ENCODE results near the gene CLCN5. TPM values are rescaled to one million over a fixed set of nuclear protein-coding genes. Genes with fewer than 3 reads are reported as not detected.

Gene CLCN5
- total RNA-seq, 1 donor from 2014 or later: 4.9 TPM

DNA sequence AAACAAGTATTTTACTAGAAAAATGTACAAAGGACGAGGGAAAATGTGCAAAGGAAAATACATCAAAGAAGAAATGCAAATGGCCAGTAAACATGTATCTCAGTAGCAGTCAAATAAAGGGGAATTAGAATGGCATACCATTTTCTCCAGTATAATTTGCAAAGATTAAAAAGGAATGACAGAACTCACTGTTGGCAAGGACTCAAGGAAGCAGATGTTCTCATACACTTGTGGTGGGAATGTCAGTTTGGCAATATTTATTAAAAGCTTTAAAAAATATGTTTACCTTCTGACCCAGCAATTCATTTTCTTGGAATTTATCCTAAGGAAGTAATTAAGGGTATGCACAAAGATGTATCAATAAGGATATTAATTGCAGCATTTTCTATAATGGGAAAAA is 7.6 kb downstream of the CLCN5 start:
- TF ChIP-seq, protein P1, sequence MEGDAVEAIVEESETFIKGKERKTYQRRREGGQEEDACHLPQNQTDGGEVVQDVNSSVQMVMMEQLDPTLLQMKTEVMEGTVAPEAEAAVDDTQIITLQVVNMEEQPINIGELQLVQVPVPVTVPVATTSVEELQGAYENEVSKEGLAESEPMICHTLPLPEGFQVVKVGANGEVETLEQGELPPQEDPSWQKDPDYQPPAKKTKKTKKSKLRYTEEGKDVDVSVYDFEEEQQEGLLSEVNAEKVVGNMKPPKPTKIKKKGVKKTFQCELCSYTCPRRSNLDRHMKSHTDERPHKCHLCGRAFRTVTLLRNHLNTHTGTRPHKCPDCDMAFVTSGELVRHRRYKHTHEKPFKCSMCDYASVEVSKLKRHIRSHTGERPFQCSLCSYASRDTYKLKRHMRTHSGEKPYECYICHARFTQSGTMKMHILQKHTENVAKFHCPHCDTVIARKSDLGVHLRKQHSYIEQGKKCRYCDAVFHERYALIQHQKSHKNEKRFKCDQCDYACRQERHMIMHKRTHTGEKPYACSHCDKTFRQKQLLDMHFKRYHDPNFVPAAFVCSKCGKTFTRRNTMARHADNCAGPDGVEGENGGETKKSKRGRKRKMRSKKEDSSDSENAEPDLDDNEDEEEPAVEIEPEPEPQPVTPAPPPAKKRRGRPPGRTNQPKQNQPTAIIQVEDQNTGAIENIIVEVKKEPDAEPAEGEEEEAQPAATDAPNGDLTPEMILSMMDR (IDR thresholded peaks at IDR 0.05): no peak
- TF ChIP-seq POLR2A (IDR thresholded peaks at IDR 0.05) (no peak), POLR2AphosphoS5 (IDR thresholded peaks at IDR 0.05; ENCODE audit: insufficient read depth in 1 of 2, low read depth in 1 of 2) (no peak)
- Histone ChIP-seq H3K36me3 (no peaks in the 10 kb centered on the region), H3K4me1 (no peaks in the 10 kb centered on the region), H3K27me3 (no peaks in the 10 kb centered on the region), H3K9me3 (no peaks in the 10 kb centered on the region), H3K27ac (no peak overlapping the region), H3K4me3 (no peak overlapping the region)
- DNase-seq (ENCODE audit: extremely low spot score in 2 of 2): no peak
- intact Hi-C loops (cut with DNase I): no loop called here

DNA sequence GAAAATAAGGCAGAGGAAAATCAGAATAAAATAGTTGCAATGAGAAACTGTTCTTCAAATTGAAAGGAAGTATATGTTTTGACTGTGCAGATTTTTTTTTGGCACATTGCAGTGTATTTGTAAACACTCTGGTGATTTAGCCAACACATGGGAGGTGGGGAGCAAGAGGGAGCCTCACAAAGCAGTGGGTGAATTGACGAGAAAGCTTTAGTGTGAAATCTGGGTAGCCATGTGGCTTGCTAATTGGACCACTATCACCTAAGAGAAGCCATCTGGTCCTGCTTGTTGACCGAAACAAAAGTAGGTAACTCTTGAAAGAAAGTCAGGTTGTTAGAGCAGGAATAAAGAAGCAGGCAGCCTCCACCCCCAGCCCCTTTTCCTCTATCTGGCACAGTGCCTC is 10.4 kb downstream of the CLCN5 start:
- no peaks in the 10 kb centered on the region for H3K9me3 ChIP-seq
- H3K36me3 ChIP-seq: no peaks in the 10 kb centered on the region
- intact Hi-C loops (cut with DNase I): no loop called here
- H3K4me1 ChIP-seq: no peaks in the 10 kb centered on the region
- no peak overlapping the region for H3K4me3 ChIP-seq
- no peak overlapping the region for H3K27ac ChIP-seq
- DNase-seq (ENCODE audit: extremely low spot score in 2 of 2): no peak
- TF ChIP-seq, protein P1 (IDR thresholded peaks at IDR 0.05): no peak
- TF ChIP-seq POLR2AphosphoS5 (IDR thresholded peaks at IDR 0.05; ENCODE audit: insufficient read depth in 1 of 2, low read depth in 1 of 2): no peak
- no peak for TF ChIP-seq POLR2A (IDR thresholded peaks at IDR 0.05)
- H3K27me3 ChIP-seq: no peaks in the 10 kb centered on the region

DNA sequence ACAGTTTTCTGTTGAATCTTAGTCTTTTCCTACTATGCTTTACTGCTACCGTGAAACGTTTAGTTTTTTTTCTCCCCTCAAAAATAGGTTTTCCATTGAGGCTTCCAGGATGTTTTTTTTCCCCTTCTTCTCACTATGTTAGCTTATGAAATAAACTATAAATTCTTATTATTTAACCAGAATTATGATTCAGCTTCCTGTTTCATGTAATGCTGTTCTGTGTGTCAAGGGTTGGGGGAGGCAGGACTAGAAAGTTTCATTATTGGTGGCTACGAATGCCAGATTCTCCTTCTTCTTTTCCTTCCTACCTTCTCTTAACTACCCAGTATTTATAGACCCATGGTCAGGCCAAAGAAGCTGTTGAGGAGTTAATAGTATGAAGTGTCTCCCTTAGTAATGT is 11.8 kb downstream of the CLCN5 start:
- DNase-seq (ENCODE audit: extremely low spot score in 2 of 2): no peak
- intact Hi-C loops (cut with DNase I): no loop called here
- TF ChIP-seq, protein P1 (IDR thresholded peaks at IDR 0.05): no peak
- TF ChIP-seq POLR2A (IDR thresholded peaks at IDR 0.05) (no peak), POLR2AphosphoS5 (IDR thresholded peaks at IDR 0.05; ENCODE audit: insufficient read depth in 1 of 2, low read depth in 1 of 2) (no peak)
- Histone ChIP-seq H3K9me3 (no peaks in the 10 kb centered on the region), H3K36me3 (no peaks in the 10 kb centered on the region), H3K4me1 (no peaks in the 10 kb centered on the region), H3K27me3 (no peaks in the 10 kb centered on the region), H3K4me3 (no peak overlapping the region), H3K27ac (no peak overlapping the region)

DNA sequence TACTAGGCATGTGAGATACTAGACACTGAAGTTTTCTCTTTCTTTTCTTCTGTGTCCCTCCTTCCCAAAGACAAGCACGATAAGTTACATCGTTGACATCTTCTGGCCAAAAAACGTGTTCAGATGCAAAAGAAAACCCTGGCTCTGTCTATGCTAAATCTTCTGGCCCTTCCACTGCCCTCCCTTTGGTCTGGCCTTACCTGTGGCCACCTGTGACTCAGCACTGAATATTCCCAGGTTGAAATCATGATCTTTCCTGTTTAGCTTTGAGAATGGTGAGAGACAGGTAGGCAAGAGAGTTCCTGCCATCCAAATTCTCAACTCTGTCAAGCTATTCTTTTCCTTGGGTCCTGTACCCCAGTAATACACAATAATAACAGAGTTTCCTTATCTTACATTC is 12.3 kb downstream of the CLCN5 start:
- Histone ChIP-seq H3K4me3 (no peak overlapping the region), H3K4me1 (no peaks in the 10 kb centered on the region), H3K27me3 (no peaks in the 10 kb centered on the region), H3K36me3 (no peaks in the 10 kb centered on the region), H3K27ac (no peak overlapping the region), H3K9me3 (no peaks in the 10 kb centered on the region)
- no peak for DNase-seq (ENCODE audit: extremely low spot score in 2 of 2)
- TF ChIP-seq, protein P1 (IDR thresholded peaks at IDR 0.05): no peak
- TF ChIP-seq POLR2AphosphoS5 (IDR thresholded peaks at IDR 0.05; ENCODE audit: insufficient read depth in 1 of 2, low read depth in 1 of 2) (no peak), POLR2A (IDR thresholded peaks at IDR 0.05) (no peak)
- intact Hi-C loops (cut with DNase I): no loop called here

DNA sequence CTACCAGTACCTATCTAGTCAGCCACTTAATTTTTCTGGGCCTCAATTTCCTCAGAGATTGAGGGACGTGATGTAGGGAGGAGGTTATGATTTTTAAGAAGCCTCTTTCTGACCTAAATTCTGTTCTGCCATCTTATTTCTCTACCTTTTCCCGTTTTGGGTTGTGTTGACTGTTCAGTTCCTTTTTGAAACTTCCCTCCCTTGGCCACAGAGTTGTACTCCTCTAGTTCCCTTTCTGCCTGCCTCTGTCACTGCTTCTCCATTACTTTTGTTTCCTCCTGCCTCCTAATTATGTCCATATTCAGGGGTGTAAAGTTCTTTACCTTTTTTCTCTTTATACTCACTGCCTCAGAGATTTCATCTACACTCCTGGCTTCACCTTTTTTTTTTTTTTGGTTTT is 25.4 kb downstream of the CLCN5 start:
- H3K4me1 ChIP-seq: no peaks in the 10 kb centered on the region
- no peak overlapping the region for H3K4me3 ChIP-seq
- TF ChIP-seq POLR2AphosphoS5 (IDR thresholded peaks at IDR 0.05; ENCODE audit: insufficient read depth in 1 of 2, low read depth in 1 of 2): no peak
- TF ChIP-seq, protein P1 (IDR thresholded peaks at IDR 0.05): no peak
- TF ChIP-seq POLR2A (IDR thresholded peaks at IDR 0.05): no peak
- no peak for DNase-seq (ENCODE audit: extremely low spot score in 2 of 2)
- no peak overlapping the region for H3K27ac ChIP-seq
- H3K27me3 ChIP-seq: no peaks in the 10 kb centered on the region
- no peaks in the 10 kb centered on the region for H3K9me3 ChIP-seq
- intact Hi-C loops (cut with DNase I): no loop called here
- H3K36me3 ChIP-seq: no peaks in the 10 kb centered on the region
